ENCODE measurements around the gene AUTS2.

DNA sequence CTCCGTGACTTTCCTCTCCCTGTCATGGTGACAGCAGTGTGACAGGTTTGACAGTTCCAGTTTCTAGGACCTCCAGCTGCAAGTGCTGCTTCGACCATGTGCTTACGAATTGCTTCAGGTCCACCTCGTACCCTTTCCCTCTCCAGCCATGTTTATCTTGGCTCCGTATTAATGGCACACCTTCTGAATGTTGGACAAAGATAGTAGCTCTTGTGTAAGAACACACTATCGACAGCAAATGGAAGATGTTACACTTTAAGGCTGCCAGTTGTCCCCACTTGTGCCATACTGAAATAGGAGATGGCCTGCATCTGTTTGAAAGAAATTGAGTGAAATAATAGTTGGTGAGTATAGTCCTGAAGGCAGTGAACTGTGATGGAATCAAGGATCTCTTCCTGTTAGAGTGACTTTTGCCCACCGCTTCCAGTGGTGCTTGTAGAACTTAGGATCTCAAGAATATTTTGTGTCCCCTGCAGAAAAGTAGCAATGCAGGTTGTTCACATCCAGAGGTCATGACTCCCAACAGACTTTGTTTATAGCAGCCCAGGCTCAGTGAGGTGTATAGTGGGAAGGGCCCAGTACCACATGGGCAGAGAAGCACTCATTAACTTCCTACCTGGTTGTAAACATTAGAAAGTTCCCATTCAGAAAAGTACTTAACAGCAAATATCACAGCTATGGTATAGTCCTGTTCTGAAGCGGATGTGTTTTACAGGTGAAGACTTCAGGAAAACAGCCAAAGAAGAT, 904.0 kb downstream of the AUTS2 start:
- TF ChIP-seq, protein P1, sequence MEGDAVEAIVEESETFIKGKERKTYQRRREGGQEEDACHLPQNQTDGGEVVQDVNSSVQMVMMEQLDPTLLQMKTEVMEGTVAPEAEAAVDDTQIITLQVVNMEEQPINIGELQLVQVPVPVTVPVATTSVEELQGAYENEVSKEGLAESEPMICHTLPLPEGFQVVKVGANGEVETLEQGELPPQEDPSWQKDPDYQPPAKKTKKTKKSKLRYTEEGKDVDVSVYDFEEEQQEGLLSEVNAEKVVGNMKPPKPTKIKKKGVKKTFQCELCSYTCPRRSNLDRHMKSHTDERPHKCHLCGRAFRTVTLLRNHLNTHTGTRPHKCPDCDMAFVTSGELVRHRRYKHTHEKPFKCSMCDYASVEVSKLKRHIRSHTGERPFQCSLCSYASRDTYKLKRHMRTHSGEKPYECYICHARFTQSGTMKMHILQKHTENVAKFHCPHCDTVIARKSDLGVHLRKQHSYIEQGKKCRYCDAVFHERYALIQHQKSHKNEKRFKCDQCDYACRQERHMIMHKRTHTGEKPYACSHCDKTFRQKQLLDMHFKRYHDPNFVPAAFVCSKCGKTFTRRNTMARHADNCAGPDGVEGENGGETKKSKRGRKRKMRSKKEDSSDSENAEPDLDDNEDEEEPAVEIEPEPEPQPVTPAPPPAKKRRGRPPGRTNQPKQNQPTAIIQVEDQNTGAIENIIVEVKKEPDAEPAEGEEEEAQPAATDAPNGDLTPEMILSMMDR (conservative IDR thresholded peaks at IDR 0.05; ENCODE audit: low read depth in 2 of 2), result no peak
- no peak for TF ChIP-seq EZH2 (IDR thresholded peaks at IDR 0.05; ENCODE audit: low read depth, unreplicated experiment)
- no peak for TF ChIP-seq POLR2AphosphoS5 (IDR thresholded peaks at IDR 0.05; ENCODE audit: low read depth)
- TF ChIP-seq REST (IDR thresholded peaks at IDR 0.05; ENCODE audit: unreplicated experiment), result no peak
- no peak for TF ChIP-seq ZNF331 (CRISPR knock-in tag; IDR thresholded peaks at IDR 0.05; ENCODE audit: low read depth)
- TF ChIP-seq, protein P2, sequence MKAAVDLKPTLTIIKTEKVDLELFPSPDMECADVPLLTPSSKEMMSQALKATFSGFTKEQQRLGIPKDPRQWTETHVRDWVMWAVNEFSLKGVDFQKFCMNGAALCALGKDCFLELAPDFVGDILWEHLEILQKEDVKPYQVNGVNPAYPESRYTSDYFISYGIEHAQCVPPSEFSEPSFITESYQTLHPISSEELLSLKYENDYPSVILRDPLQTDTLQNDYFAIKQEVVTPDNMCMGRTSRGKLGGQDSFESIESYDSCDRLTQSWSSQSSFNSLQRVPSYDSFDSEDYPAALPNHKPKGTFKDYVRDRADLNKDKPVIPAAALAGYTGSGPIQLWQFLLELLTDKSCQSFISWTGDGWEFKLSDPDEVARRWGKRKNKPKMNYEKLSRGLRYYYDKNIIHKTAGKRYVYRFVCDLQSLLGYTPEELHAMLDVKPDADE (IDR thresholded peaks at IDR 0.05), result no peak
- TF ChIP-seq EZH2phosphoT487 (IDR thresholded peaks at IDR 0.05; ENCODE audit: unreplicated experiment), result no peak
- no peak for TF ChIP-seq CREB1 (CRISPR knock-in tag; IDR thresholded peaks at IDR 0.05; ENCODE audit: low read depth)
- no peak for TF ChIP-seq JUNB (IDR thresholded peaks at IDR 0.05; ENCODE audit: unreplicated experiment)
- no peak for TF ChIP-seq STAT1 (IDR thresholded peaks at IDR 0.05; ENCODE audit: unreplicated experiment)
- no peak for TF ChIP-seq NANOG (IDR thresholded peaks at IDR 0.05; ENCODE audit: borderline replicate concordance)

Measured in GM23338 (cell line).